Right atrium auricular region (tissue), 2 donors: Measurements from ENCODE around the gene OSGIN1. TPM values are rescaled to one million over a fixed set of nuclear protein-coding genes. Genes with fewer than 3 reads are reported as not detected.

Experiments used
- DNase-seq: peaks from one replicate; pipeline ENCODE4 v3.0.0-alpha.2; 2019; ENCODE audit warnings: low spot score
- H3K27ac ChIP-seq, 2 donors: fragments of 200-600 bp; sonication (generic); 1 replicate in 1 of 2; 2 replicates in 1 of 2; pipeline ENCODE4 v1.5.1; 2016 to 2019
- H3K27me3 ChIP-seq, 2 donors: fragments of 200-600 bp; sonication (generic); one replicate each; pipeline versions ENCODE4 v1.5.1 to v1.6.0; 2017 to 2019
- H3K36me3 ChIP-seq: fragments of 200-600 bp; sonication (generic); one replicate; pipeline ENCODE4 v1.5.1; 2016
- H3K4me1 ChIP-seq, 2 donors: fragments of 200-600 bp; sonication (generic); one replicate each; pipeline versions ENCODE4 v1.5.1 to v1.6.0; 2017 to 2019
- H3K4me3 ChIP-seq, 2 donors: fragments of 200-600 bp; sonication (generic); 1 replicate in 1 of 2; 2 replicates in 1 of 2; pipeline ENCODE4 v1.5.1; 2017 to 2019; ENCODE audit warnings: mild to moderate bottlenecking in 1 of 2, moderate library complexity in 1 of 2
- H3K9me3 ChIP-seq, 2 donors: fragments of 200-600 bp; sonication (generic); one replicate each; pipeline ENCODE4 v1.5.1; 2019
- CTCF ChIP-seq, 2 donors: fragments of 200-600 bp; sonication (generic); IDR thresholded peaks; one replicate each; pipeline ENCODE4 v1.5.1; 2019; ENCODE audit warnings: antibody characterized with exemption in 2 of 2
- total RNA-seq, 2 donors: library from RNA; depleted of rRNA; stranded (reverse); fragments of >200 nt; gene quantifications; one replicate each; pipeline ENCODE4 v1.1.0, GENCODE V29; 2016

Gene OSGIN1
- total RNA-seq, 2 donors from 2014 or later, result 6.0 to 6.5 TPM

- Histone ChIP-seq H3K4me3 (no peak overlapping the region), H3K4me1 (peaks cover 0 to 33% of the 10 kb centered on the region in 2 donors), H3K27me3 (no peaks in the 10 kb centered on the region), H3K36me3 (peaks cover 27% of the 10 kb centered on the region), H3K27ac (peak overlapping the region in 1 of 2 donors; percentile 29), H3K9me3 (no peaks in the 10 kb centered on the region)
- TF ChIP-seq CTCF (IDR thresholded peaks at IDR 0.05), result no peak
- DNase-seq, result no peak
Measured at GRCh38 chr16:83957296-83957855, 4.3 kb downstream of the OSGIN1 start.

- TF ChIP-seq CTCF (IDR thresholded peaks at IDR 0.05), result no peak
- peak overlapping the region; percentile 1 to 38 for H3K27ac ChIP-seq
- no peaks in the 10 kb centered on the region for H3K9me3 ChIP-seq
- peaks cover 0 to 24% of the 10 kb centered on the region in 2 donors for H3K4me1 ChIP-seq
- DNase-seq, result no peak
- no peaks in the 10 kb centered on the region for H3K27me3 ChIP-seq
- peaks cover 27% of the 10 kb centered on the region for H3K36me3 ChIP-seq
- no peak overlapping the region for H3K4me3 ChIP-seq
Measured at GRCh38 chr16:83958137-83958845, 5.3 kb downstream of the OSGIN1 start.

GRCh38 chr16:83958846-83959565 is 6.0 kb downstream of the OSGIN1 start:
- Histone ChIP-seq H3K27me3 (no peaks in the 10 kb centered on the region), H3K9me3 (no peaks in the 10 kb centered on the region), H3K4me3 (no peak overlapping the region), H3K4me1 (peaks cover 0 to 16% of the 10 kb centered on the region in 2 donors), H3K36me3 (peaks cover 27% of the 10 kb centered on the region), H3K27ac (peak overlapping the region; percentile 1 to 38)
- TF ChIP-seq CTCF (IDR thresholded peaks at IDR 0.05), result no peak
- DNase-seq, result no peak

- Histone ChIP-seq H3K9me3 (no peaks in the 10 kb centered on the region), H3K4me1 (peaks cover 0 to 8% of the 10 kb centered on the region in 2 donors), H3K4me3 (no peak overlapping the region), H3K36me3 (peaks cover 27% of the 10 kb centered on the region), H3K27me3 (no peaks in the 10 kb centered on the region), H3K27ac (no peak overlapping the region)
- no peak for TF ChIP-seq CTCF (IDR thresholded peaks at IDR 0.05)
- no peak for DNase-seq
Measured at GRCh38 chr16:83959656-83960434, 6.8 kb downstream of the OSGIN1 start.

GRCh38 chr16:83960521-83961249 is 7.6 kb downstream of the OSGIN1 start:
- H3K36me3 ChIP-seq, result peaks cover 34% of the 10 kb centered on the region
- no peak overlapping the region for H3K4me3 ChIP-seq
- TF ChIP-seq CTCF (IDR thresholded peaks at IDR 0.05), result no peak
- no peak overlapping the region for H3K27ac ChIP-seq
- H3K27me3 ChIP-seq, result no peaks in the 10 kb centered on the region
- no peaks in the 10 kb centered on the region for H3K4me1 ChIP-seq
- H3K9me3 ChIP-seq, result no peaks in the 10 kb centered on the region
- DNase-seq, result no peak
